Measurements from ENCODE around the gene CRYBG2. TPM values are rescaled to one million over a fixed set of nuclear protein-coding genes. Genes with fewer than 3 reads are reported as not detected.

Gene CRYBG2
- total RNA-seq, 1 experiment from 2014 or later: 6.4 TPM

DNA sequence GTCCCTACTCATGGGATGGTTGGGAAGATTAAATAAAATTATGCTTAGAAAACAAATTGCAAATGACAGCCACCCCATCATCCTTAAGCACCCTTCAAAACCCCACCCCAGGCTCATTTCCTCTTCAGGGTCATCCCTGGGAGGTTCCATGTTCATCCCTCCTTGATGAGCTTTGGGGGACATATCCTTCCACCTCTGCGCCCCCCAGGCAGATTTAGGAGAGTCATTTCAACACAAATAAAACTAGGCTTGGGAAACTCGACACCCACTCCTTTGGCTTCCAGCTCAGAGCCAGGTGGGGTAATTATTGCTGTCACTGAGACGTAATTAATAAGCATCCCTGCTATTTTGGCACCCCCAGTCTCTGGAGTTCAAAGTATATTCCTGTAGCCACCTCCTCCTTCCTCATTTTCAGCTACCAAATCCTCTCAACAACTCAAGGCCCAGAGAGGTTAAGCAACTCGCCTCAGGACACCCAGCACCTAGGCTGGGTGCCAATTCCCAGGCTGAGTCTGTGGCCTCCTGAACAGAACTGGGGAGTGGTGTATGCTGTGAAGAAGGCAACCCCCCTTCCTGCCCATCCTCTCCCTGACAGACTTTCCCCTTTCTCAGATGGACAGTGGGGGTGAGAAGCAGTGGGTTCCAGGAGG lies 595 bp downstream of the CRYBG2 start:
- H3K27ac Mint-ChIP-seq (ENCODE audit: unreplicated experiment): peak overlapping the region; percentile 91
- no peaks in the 10 kb centered on the region for H3K9me3 Mint-ChIP-seq (ENCODE audit: low read depth, unreplicated experiment)
- CTCF ChIA-PET: no interaction called here
- TSS peak; percentile 43 for BruUV-seq (replicated peaks)
- peaks cover 27% of the 10 kb centered on the region for H3K36me3 Mint-ChIP-seq (ENCODE audit: insufficient read depth, unreplicated experiment)
- peak overlapping the region; percentile 57 for H3K4me3 Mint-ChIP-seq (ENCODE audit: low read depth, unreplicated experiment)
- TF ChIP-seq, protein P1, sequence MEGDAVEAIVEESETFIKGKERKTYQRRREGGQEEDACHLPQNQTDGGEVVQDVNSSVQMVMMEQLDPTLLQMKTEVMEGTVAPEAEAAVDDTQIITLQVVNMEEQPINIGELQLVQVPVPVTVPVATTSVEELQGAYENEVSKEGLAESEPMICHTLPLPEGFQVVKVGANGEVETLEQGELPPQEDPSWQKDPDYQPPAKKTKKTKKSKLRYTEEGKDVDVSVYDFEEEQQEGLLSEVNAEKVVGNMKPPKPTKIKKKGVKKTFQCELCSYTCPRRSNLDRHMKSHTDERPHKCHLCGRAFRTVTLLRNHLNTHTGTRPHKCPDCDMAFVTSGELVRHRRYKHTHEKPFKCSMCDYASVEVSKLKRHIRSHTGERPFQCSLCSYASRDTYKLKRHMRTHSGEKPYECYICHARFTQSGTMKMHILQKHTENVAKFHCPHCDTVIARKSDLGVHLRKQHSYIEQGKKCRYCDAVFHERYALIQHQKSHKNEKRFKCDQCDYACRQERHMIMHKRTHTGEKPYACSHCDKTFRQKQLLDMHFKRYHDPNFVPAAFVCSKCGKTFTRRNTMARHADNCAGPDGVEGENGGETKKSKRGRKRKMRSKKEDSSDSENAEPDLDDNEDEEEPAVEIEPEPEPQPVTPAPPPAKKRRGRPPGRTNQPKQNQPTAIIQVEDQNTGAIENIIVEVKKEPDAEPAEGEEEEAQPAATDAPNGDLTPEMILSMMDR (IDR thresholded peaks at IDR 0.05; ENCODE audit: unreplicated experiment): no peak
- DNase-seq: no peak
- H3K27me3 Mint-ChIP-seq (ENCODE audit: unreplicated experiment): no peaks in the 10 kb centered on the region
- H3K4me1 Mint-ChIP-seq (ENCODE audit: low read depth, unreplicated experiment): peaks cover 48% of the 10 kb centered on the region
- intact Hi-C loops (cut with micrococcal nuclease; ENCODE audit: unreplicated experiment): no loop called here

DNA sequence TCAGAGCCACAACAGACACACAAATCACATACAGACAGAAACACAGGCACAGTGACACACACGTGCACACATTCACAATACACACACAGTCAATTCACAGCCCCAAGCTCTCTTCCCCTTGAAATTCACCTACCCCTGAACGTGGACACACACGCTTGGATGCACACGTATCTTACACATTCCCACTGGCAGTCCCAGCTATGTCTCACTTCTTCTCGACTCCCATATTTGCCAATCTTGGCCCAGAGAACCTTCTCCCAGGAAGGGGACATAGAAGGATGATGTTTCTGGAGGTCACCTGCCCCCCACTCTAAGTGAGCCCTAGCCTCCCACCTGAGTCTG lies 1.6 kb downstream of the CRYBG2 start:
- intact Hi-C loops (cut with micrococcal nuclease; ENCODE audit: unreplicated experiment): no loop called here
- CTCF ChIA-PET: no interaction called here
- Mint-ChIP-seq H3K27ac (ENCODE audit: unreplicated experiment) (peak overlapping the region; percentile 84), H3K36me3 (ENCODE audit: insufficient read depth, unreplicated experiment) (peaks cover 27% of the 10 kb centered on the region), H3K27me3 (ENCODE audit: unreplicated experiment) (no peaks in the 10 kb centered on the region), H3K9me3 (ENCODE audit: low read depth, unreplicated experiment) (no peaks in the 10 kb centered on the region), H3K4me1 (ENCODE audit: low read depth, unreplicated experiment) (peaks cover 38% of the 10 kb centered on the region), H3K4me3 (ENCODE audit: low read depth, unreplicated experiment) (peak overlapping the region; percentile 57)
- DNase-seq: no peak
- TF ChIP-seq, protein P1 (IDR thresholded peaks at IDR 0.05; ENCODE audit: unreplicated experiment): no peak
- TSS peak; percentile 94 for BruUV-seq (replicated peaks)

DNA sequence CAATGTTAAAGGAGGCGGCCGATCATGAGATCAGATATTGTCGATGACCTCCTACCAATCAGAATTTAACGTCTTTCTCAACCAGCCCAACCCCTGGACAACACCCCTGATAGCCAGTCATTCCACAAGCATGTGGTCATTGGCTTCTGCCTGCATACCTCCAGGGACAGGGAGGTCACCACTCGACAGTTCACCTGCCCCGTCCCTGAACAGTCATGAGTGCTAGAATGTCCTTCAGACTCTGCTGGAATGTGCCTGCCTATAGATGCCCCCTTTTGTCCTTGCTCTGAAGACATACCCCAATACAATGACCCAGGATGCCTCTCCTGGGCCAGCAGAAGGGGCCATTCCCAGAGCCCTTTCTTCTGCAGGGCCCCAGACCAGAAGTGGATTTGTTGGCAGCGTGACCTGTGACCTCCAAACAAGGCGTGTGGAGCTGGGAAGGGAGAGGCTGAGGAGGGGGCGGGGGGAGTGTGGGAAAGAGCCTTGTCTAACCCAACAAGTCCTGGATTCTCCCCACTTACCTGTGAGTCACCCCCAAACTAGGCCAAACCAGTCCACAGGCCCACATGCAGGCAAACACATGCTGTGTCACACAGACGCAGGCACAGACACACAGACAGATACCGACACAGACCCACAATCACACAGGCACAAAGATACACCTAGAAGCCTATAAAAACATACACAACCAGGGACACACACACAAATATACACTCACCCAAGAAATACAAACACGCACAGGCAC lies 2.2 kb downstream of the CRYBG2 start:
- Mint-ChIP-seq H3K36me3 (ENCODE audit: insufficient read depth, unreplicated experiment) (peaks cover 27% of the 10 kb centered on the region), H3K4me3 (ENCODE audit: low read depth, unreplicated experiment) (peak overlapping the region; percentile 57), H3K9me3 (ENCODE audit: low read depth, unreplicated experiment) (no peaks in the 10 kb centered on the region), H3K27ac (ENCODE audit: unreplicated experiment) (peak overlapping the region; percentile 84), H3K27me3 (ENCODE audit: unreplicated experiment) (no peaks in the 10 kb centered on the region), H3K4me1 (ENCODE audit: low read depth, unreplicated experiment) (peaks cover 33% of the 10 kb centered on the region)
- BruUV-seq (replicated peaks): TSS peak; percentile 1
- DNase-seq: peak; percentile 62
- intact Hi-C loops (cut with micrococcal nuclease; ENCODE audit: unreplicated experiment): no loop called here
- CTCF ChIA-PET: no interaction called here
- TF ChIP-seq, protein P1 (IDR thresholded peaks at IDR 0.05; ENCODE audit: unreplicated experiment): no peak

DNA sequence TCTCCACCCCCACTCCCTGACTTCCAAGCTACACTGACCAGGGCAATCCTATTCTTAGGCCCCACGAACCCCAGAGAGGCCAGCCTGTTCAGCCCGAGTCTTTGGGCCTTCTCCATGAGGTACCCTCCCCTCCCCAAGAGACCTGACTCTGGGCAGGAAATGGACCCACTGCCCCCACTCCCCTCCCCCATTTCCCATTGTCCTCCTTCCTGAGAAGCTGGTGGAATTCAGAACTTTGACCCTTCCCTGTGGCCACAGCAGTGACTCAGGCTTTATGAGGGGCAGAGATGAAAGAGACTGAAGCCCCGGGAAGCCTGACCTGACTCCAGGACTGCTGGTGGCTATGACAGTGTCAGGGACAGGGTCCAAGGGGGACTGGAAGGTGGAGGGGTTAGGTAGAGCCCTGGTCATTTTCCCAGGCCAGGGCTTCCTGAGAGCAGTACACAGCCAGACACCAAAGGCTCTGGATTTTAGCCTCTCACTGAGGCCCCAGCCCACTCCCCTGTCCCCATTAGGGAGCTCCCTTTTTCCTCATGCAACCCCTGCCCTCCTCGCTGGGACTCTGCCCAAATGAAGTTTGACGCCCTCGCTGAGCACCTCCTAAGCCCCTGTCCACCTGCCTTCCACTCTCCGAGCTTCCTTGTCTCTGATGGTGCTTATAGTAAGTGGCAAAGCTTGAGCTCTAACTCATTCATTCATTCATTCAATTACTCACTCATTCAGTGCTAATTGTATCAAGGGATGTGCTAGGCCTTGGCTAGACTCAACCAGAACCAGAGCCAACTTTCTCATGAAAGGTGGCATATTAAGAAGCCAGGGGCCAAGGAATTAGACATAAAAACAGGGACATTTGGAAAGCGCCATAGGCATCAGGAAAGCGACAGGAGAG lies 3.0 kb downstream of the CRYBG2 start:
- H3K9me3 Mint-ChIP-seq (ENCODE audit: low read depth, unreplicated experiment): no peaks in the 10 kb centered on the region
- intact Hi-C loops (cut with micrococcal nuclease; ENCODE audit: unreplicated experiment): no loop called here
- H3K27ac Mint-ChIP-seq (ENCODE audit: unreplicated experiment): peak overlapping the region; percentile 84
- peak overlapping the region; percentile 57 for H3K4me3 Mint-ChIP-seq (ENCODE audit: low read depth, unreplicated experiment)
- peaks cover 27% of the 10 kb centered on the region for H3K36me3 Mint-ChIP-seq (ENCODE audit: insufficient read depth, unreplicated experiment)
- CTCF ChIA-PET: interaction anchor here (0.6 to 1.2 kb wide), 3 partner anchors 8 to 362 kb away, joined by 4 to 5 read pairs (median 4); no protein-coding TSS in a partner anchor
- no peaks in the 10 kb centered on the region for H3K27me3 Mint-ChIP-seq (ENCODE audit: unreplicated experiment)
- TF ChIP-seq, protein P1 (IDR thresholded peaks at IDR 0.05; ENCODE audit: unreplicated experiment): no peak
- H3K4me1 Mint-ChIP-seq (ENCODE audit: low read depth, unreplicated experiment): peaks cover 27% of the 10 kb centered on the region
- no peak for DNase-seq
- BruUV-seq (replicated peaks): no TSS peak

All from Calu3 (cell line).